A549 (cell line): ENCODE measurements around the gene ATXN7L1. TPM values are rescaled to one million over a fixed set of nuclear protein-coding genes. Genes with fewer than 3 reads are reported as not detected.

ENCODE experiments used
- ATAC-seq, 2 experiments: fragments of 200-7000 bp in 1 of 2; fragments of >200 bp in 1 of 2; cut with Nextera tagmentation in 1 of 2; cut with Tn5 transposase in 1 of 2; 3 replicates each; pipeline versions ENCODE4 v1.8.0 to v1.9.1; 2018 to 2020; ENCODE audit warnings: mild to moderate bottlenecking in 1 of 2, moderate library complexity in 1 of 2
- CTCF ChIA-PET: fragments of 300-600 bp; sonication (Branson Sonifier 250); formaldehyde crosslinking; extraction: SDS; loops from one replicate; lab custom pipeline; 2021; ENCODE audit warnings: antibody characterized with exemption, inconsistent platforms; lab: Yijun Ruan, JAX
- POLR2A ChIA-PET: fragments of 350-600 bp; formaldehyde crosslinking; extraction: SDS; loops from one replicate; lab custom pipeline; 2021; ENCODE audit warnings: antibody characterized with exemption, inconsistent platforms; lab: Yijun Ruan, JAX
- DNase-seq, 2 experiments: peaks; one replicate each; pipeline versions ENCODE4 v3.0.0 to v3.0.0-alpha.2; 2011 to 2016; ENCODE audit warnings: low read depth in 1 of 2, low spot score in 1 of 2
- FAIRE-seq: peaks from 2 replicates; lab custom pipeline; 2011; peaks lifted over from hg19 to GRCh38; lab: Jason Lieb, UNC
- H3K27ac ChIP-seq, 2 experiments: fragments of >200 bp; sonication (Bioruptor Twin); formaldehyde crosslinking; 3 replicates each; pipeline ENCODE4 v1.5.1; 2016 to 2017
- H3K4me1 ChIP-seq: fragments of >200 bp; sonication (Bioruptor Twin); formaldehyde crosslinking; 3 replicates; pipeline ENCODE4 v1.6.1; 2016
- H3K4me2 ChIP-seq: fragments of >200 bp; sonication (Bioruptor Twin); formaldehyde crosslinking; 3 replicates; pipeline ENCODE4 v1.6.1; 2016
- H3K4me3 ChIP-seq: fragments of >200 bp; sonication (Bioruptor Twin); formaldehyde crosslinking; 3 replicates; pipeline ENCODE4 v1.5.1; 2016
- H3K9me3 ChIP-seq: fragments of >200 bp; sonication (Bioruptor Twin); formaldehyde crosslinking; 3 replicates; pipeline ENCODE4 v1.6.1; 2016
- BHLHE40 ChIP-seq: IDR thresholded peaks from 2 replicates; pipeline ENCODE4 v1.6.1; 2012; ENCODE audit warnings: low read depth, low read length, inconsistent platforms
- CBX2 ChIP-seq: fragments of 200-600 bp; sonication (generic); IDR thresholded peaks from 2 replicates; pipeline ENCODE4 v1.6.1; 2016; ENCODE audit warnings: low read depth, mild to moderate bottlenecking, borderline replicate concordance
- CHD2 ChIP-seq: fragments of 150-350 bp; IDR thresholded peaks from 2 replicates; pipeline ENCODE4 v1.6.1; 2014; ENCODE audit warnings: low read length; ENCODE audit not compliant: partially characterized antibody
- CTCF ChIP-seq: fragments of >200 bp; sonication (Bioruptor Twin); formaldehyde crosslinking; IDR thresholded peaks from 3 replicates; pipeline ENCODE4 v1.5.1; 2016
- ESRRA ChIP-seq: fragments of 150-350 bp; IDR thresholded peaks from 2 replicates; pipeline ENCODE4 v1.6.1; 2014; ENCODE audit warnings: mild to moderate bottlenecking, low read length, borderline replicate concordance
- FOXS1 ChIP-seq: fragments of 250-450 bp; sonication (Bioruptor Pico); IDR thresholded peaks from 2 replicates; pipeline ENCODE4 v1.5.0; 2020; ENCODE audit warnings: mild to moderate bottlenecking, moderate library complexity
- GATA3 ChIP-seq: IDR thresholded peaks from 2 replicates; pipeline ENCODE4 v1.6.1; 2012; ENCODE audit warnings: borderline replicate concordance
- HEYL ChIP-seq: fragments of 250-450 bp; sonication (Bioruptor Pico); IDR thresholded peaks from 2 replicates; pipeline ENCODE4 v1.8.0; 2021; ENCODE audit warnings: mild to moderate bottlenecking, moderate library complexity
- HOXA7 ChIP-seq: fragments of 250-450 bp; sonication (Bioruptor Pico); IDR thresholded peaks from 2 replicates; pipeline ENCODE4 v1.5.0; 2020; ENCODE audit warnings: mild to moderate bottlenecking, moderate library complexity
- HOXB13 ChIP-seq: fragments of 250-450 bp; sonication (Bioruptor Pico); IDR thresholded peaks from 2 replicates; pipeline ENCODE4 v1.5.0; 2020; ENCODE audit warnings: low read depth, mild to moderate bottlenecking, moderate library complexity
- KDM1A ChIP-seq: fragments of 200-600 bp; sonication (generic); IDR thresholded peaks from 2 replicates; pipeline ENCODE4 v1.6.1; 2016; ENCODE audit warnings: low read depth, mild to moderate bottlenecking
- KDM5A ChIP-seq: fragments of 200-600 bp; sonication (generic); IDR thresholded peaks from 2 replicates; pipeline ENCODE4 v1.6.1; 2016; ENCODE audit warnings: antibody characterized with exemption, mild to moderate bottlenecking
- MAFK ChIP-seq: fragments of 450-650 bp; IDR thresholded peaks from 2 replicates; pipeline ENCODE4 v1.6.1; 2014; ENCODE audit not compliant: partially characterized antibody
- MAX ChIP-seq: IDR thresholded peaks from 2 replicates; pipeline ENCODE4 v1.6.1; 2012
- MYC ChIP-seq: IDR thresholded peaks from 2 replicates; pipeline ENCODE4 v1.6.1; 2012; ENCODE audit warnings: mild to moderate bottlenecking, inconsistent platforms, low read length, improper control_type of control experiment, borderline replicate concordance
- NFE2L2 ChIP-seq: fragments of 150-350 bp; conservative IDR thresholded peaks from 2 replicates; pipeline ENCODE4 v1.6.1; 2014; ENCODE audit warnings: low read length
- NPAS2 ChIP-seq: fragments of 250-450 bp; sonication (Bioruptor Pico); IDR thresholded peaks from 2 replicates; pipeline ENCODE4 v1.8.0; 2022; ENCODE audit warnings: mild to moderate bottlenecking, moderate library complexity, borderline replicate concordance
- PHF8 ChIP-seq: fragments of 200-600 bp; sonication (generic); IDR thresholded peaks from 2 replicates; pipeline ENCODE4 v1.6.1; 2016; ENCODE audit warnings: low read depth, mild to moderate bottlenecking, antibody characterized with exemption, moderate library complexity, borderline replicate concordance
- POLR2AphosphoS2 ChIP-seq: conservative IDR thresholded peaks from 2 replicates; pipeline ENCODE4 v1.6.1; 2012; ENCODE audit warnings: low read length, improper control_type of control experiment, inconsistent platforms
- RNF2 ChIP-seq: fragments of 200-600 bp; sonication (generic); IDR thresholded peaks from 2 replicates; pipeline ENCODE4 v1.6.1; 2016; ENCODE audit warnings: low read depth, mild to moderate bottlenecking, antibody characterized with exemption, moderate library complexity, borderline replicate concordance
- TFCP2L1 ChIP-seq: fragments of 250-450 bp; sonication (Bioruptor Pico); IDR thresholded peaks from 2 replicates; pipeline ENCODE4 v1.5.0; 2021; ENCODE audit warnings: mild to moderate bottlenecking
- USF2 ChIP-seq: fragments of 450-650 bp; IDR thresholded peaks from 2 replicates; pipeline ENCODE4 v1.6.1; 2014; ENCODE audit warnings: antibody characterized with exemption
- ZC3H11A ChIP-seq: fragments of 450-650 bp; IDR thresholded peaks from 2 replicates; pipeline ENCODE4 v1.6.1; 2014; ENCODE audit warnings: antibody characterized with exemption, mild to moderate bottlenecking
- ZFP36 ChIP-seq: fragments of 450-650 bp; IDR thresholded peaks from 2 replicates; pipeline ENCODE4 v1.6.1; 2014; ENCODE audit warnings: borderline replicate concordance; ENCODE audit not compliant: partially characterized antibody
- ZNF302 ChIP-seq: fragments of 250-450 bp; sonication (Bioruptor Pico); IDR thresholded peaks from 2 replicates; pipeline ENCODE4 v1.9.0; 2021; ENCODE audit warnings: inconsistent platforms, mild to moderate bottlenecking, moderate library complexity
- ZSCAN20 ChIP-seq: fragments of 250-450 bp; sonication (Bioruptor Pico); IDR thresholded peaks from 2 replicates; pipeline ENCODE4 v1.8.0; 2022; ENCODE audit warnings: mild to moderate bottlenecking, moderate library complexity
- WGBS: methylation state at CpG from one replicate; pipeline ENCODE4 v1.1.6; 2017; ENCODE audit errors: missing lambda C conversion rate; 5-methylcytosine and 5-hydroxymethylcytosine counted together
- polyA plus RNA-seq, 4 experiments: library from polyadenylated mRNA; depleted of rRNA in 3 of 4; stranded (reverse); fragments of >200 nt; fragmentation: RNase III in 1 of 4; extraction: RNeasy Plus Mini Kit Qiagen cat#74134 plus additional on column Dnase treatment in 1 of 4; gene quantifications; 2 replicates in 3 of 4; 3 replicates in 1 of 4; pipeline ENCODE4 v1.2.3, GENCODE V29; 2011 to 2017
- TF ChIP-seq, protein P1 (sequence below): IDR thresholded peaks from 2 replicates; pipeline ENCODE4 v1.6.1; 2012
- TF ChIP-seq, protein P2 (sequence below): fragments of 200-600 bp; sonication (generic); IDR thresholded peaks from 2 replicates; pipeline ENCODE4 v1.6.1; 2016; ENCODE audit warnings: antibody characterized with exemption, mild to moderate bottlenecking, moderate library complexity
- TF ChIP-seq, protein P3 (sequence below): fragments of >200 bp; sonication (Bioruptor Twin); formaldehyde crosslinking; IDR thresholded peaks from 3 replicates; pipeline ENCODE4 v1.6.1; 2016

The ATXN7L1 gene
- polyA plus RNA-seq, 2 of the 4 experiments (the other 2 are of a cell fraction), result 4.5 to 5.7 TPM

- FAIRE-seq (no peak), DNase-seq (no peak), ATAC-seq (no peak)
- no peaks in the 10 kb centered on the region for H3K4me1 ChIP-seq
- WGBS, result 52% methylated on average over 2 of the region's 2 CpGs
- no peaks in the 10 kb centered on the region for H3K9me3 ChIP-seq
- H3K4me3 ChIP-seq, result no peak overlapping the region
- CTCF ChIA-PET, result interaction anchor here (1.0 to 1.6 kb wide), 5 partner anchors 12 to 192 kb away, joined by 3 to 5 read pairs (median 5); partner anchors contain the start of gene RINT1
- H3K27ac ChIP-seq, result no peak overlapping the region
- no peak overlapping the region for H3K4me2 ChIP-seq
- TF ChIP-seq MAFK (no peak), CBX2 (no peak), ESRRA (no peak), MAX (no peak), NFE2L2 (no peak), NPAS2 (no peak), HOXB13 (CRISPR knock-in tag) (no peak), ZFP36 (no peak), ZNF302 (CRISPR knock-in tag) (no peak), CHD2 (no peak), MYC (no peak), RNF2 (no peak), POLR2AphosphoS2 (no peak), CTCF (no peak), BHLHE40 (no peak), PHF8 (no peak)
- TF ChIP-seq, protein P1, sequence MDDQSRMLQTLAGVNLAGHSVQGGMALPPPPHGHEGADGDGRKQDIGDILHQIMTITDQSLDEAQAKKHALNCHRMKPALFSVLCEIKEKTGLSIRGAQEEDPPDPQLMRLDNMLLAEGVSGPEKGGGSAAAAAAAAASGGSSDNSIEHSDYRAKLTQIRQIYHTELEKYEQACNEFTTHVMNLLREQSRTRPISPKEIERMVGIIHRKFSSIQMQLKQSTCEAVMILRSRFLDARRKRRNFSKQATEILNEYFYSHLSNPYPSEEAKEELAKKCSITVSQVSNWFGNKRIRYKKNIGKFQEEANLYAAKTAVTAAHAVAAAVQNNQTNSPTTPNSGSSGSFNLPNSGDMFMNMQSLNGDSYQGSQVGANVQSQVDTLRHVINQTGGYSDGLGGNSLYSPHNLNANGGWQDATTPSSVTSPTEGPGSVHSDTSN, result no peak
- POLR2A ChIA-PET, result no interaction called here
These were observed 284.9 kb downstream of the ATXN7L1 start for GRCh38 chr7:105591522-105591921.

DNA sequence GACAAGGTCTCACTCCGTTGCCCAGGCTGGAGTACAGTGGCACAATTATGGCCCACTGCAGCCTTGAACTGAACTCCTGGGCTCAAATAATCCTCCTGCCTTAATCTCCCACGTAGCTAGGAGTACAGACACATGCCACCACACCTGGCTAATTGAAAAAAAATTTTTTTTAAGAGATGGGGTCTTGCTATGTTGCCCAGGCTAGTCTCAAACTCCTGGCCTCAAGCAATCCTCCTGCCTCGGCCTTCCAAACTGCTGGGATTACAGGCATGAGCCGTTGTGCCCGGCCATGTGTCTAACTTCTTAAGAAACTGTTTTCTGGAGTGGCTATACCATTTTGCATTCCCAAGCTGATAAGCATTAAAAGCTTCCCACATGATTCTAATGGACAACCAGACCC is 285.6 kb downstream of the ATXN7L1 start:
- ATAC-seq (no peak), FAIRE-seq (no peak), DNase-seq (no peak)
- Histone ChIP-seq H3K4me2 (no peak overlapping the region), H3K27ac (no peak overlapping the region), H3K9me3 (no peaks in the 10 kb centered on the region), H3K4me3 (no peak overlapping the region), H3K4me1 (no peaks in the 10 kb centered on the region)
- WGBS, result 45% methylated on average over 5 of the region's 5 CpGs
- CTCF ChIA-PET, result interaction anchor here (1.1 to 2.4 kb wide), 3 partner anchors 8 to 607 kb away, joined by 4 to 28 read pairs (median 6); no protein-coding TSS in a partner anchor
- POLR2A ChIA-PET, result no interaction called here
- TF ChIP-seq, protein P2, sequence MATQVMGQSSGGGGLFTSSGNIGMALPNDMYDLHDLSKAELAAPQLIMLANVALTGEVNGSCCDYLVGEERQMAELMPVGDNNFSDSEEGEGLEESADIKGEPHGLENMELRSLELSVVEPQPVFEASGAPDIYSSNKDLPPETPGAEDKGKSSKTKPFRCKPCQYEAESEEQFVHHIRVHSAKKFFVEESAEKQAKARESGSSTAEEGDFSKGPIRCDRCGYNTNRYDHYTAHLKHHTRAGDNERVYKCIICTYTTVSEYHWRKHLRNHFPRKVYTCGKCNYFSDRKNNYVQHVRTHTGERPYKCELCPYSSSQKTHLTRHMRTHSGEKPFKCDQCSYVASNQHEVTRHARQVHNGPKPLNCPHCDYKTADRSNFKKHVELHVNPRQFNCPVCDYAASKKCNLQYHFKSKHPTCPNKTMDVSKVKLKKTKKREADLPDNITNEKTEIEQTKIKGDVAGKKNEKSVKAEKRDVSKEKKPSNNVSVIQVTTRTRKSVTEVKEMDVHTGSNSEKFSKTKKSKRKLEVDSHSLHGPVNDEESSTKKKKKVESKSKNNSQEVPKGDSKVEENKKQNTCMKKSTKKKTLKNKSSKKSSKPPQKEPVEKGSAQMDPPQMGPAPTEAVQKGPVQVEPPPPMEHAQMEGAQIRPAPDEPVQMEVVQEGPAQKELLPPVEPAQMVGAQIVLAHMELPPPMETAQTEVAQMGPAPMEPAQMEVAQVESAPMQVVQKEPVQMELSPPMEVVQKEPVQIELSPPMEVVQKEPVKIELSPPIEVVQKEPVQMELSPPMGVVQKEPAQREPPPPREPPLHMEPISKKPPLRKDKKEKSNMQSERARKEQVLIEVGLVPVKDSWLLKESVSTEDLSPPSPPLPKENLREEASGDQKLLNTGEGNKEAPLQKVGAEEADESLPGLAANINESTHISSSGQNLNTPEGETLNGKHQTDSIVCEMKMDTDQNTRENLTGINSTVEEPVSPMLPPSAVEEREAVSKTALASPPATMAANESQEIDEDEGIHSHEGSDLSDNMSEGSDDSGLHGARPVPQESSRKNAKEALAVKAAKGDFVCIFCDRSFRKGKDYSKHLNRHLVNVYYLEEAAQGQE, result no peak
- TF ChIP-seq GATA3 (no peak), MYC (no peak), TFCP2L1 (CRISPR knock-in tag) (no peak), FOXS1 (CRISPR knock-in tag) (no peak), ZSCAN20 (no peak), HEYL (CRISPR knock-in tag) (no peak), HOXB13 (CRISPR knock-in tag) (no peak), USF2 (no peak), CHD2 (no peak), PHF8 (no peak), KDM5A (no peak), KDM1A (no peak), CBX2 (no peak), HOXA7 (CRISPR knock-in tag) (no peak), ZC3H11A (no peak)
- TF ChIP-seq, protein P3, sequence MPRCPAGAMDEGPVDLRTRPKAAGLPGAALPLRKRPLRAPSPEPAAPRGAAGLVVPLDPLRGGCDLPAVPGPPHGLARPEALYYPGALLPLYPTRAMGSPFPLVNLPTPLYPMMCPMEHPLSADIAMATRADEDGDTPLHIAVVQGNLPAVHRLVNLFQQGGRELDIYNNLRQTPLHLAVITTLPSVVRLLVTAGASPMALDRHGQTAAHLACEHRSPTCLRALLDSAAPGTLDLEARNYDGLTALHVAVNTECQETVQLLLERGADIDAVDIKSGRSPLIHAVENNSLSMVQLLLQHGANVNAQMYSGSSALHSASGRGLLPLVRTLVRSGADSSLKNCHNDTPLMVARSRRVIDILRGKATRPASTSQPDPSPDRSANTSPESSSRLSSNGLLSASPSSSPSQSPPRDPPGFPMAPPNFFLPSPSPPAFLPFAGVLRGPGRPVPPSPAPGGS, result no peak
- TF ChIP-seq, all 56 proteins: peak for 0
